Measurements from ENCODE around the gene MTA2.

GRCh38 chr11:62612366-62613290 is 11.0 kb upstream of the MTA2 start, which contains the start of the genes EML3 and ROM1:
- peak; percentile 38 to 88 for TF ChIP-seq CTCF (conservative IDR thresholded peaks at IDR 0.05 in 1 of 2, IDR thresholded peaks at IDR 0.05 in 1 of 2; ENCODE audit: extremely low read depth in 1 of 2, insufficient read depth in 1 of 2, low read depth in 1 of 2, low read length in 2 of 2)
- TF ChIP-seq EZH2 (IDR thresholded peaks at IDR 0.05; ENCODE audit: borderline replicate concordance, low read length) = no peak

All from mammary epithelial cell (primary cell).